HepG2 (cell line): ENCODE measurements around the gene CHST11. TPM values are rescaled to one million over a fixed set of nuclear protein-coding genes. Genes with fewer than 3 reads are reported as not detected.

Source experiments
- ATAC-seq: fragments of 200-7000 bp; cut with Tn5 transposase; 3 replicates; pipeline ENCODE4 v1.9.1; 2020; ENCODE audit warnings: mild to moderate bottlenecking, moderate library complexity
- BruUV-seq: library from RNA; stranded (reverse); fragments of 400-500 nt; replicated peaks from 2 replicates; lab custom pipeline; 2021; lab: Mats Ljungman, UMichigan
- CTCF ChIA-PET: fragments of 300-600 bp; formaldehyde crosslinking; extraction: SDS; loops from one replicate; lab custom pipeline; 2021; ENCODE audit warnings: low total read pairs, inconsistent platforms, low intra/inter-chr PET ratio; lab: Yijun Ruan, JAX
- POLR2A ChIA-PET: fragments of 350-600 bp; sonication (Branson Sonifier 250); formaldehyde crosslinking; loops from one replicate; lab custom pipeline; 2020; ENCODE audit warnings: antibody characterized with exemption, inconsistent platforms; lab: Yijun Ruan, JAX
- DNase-seq: peaks from one replicate; pipeline ENCODE4 v3.0.0-alpha.2; 2015; ENCODE audit warnings: low spot score
- FAIRE-seq: peaks from 3 replicates; lab custom pipeline; 2011; peaks lifted over from hg19 to GRCh38; lab: Jason Lieb, UNC
- H2AFZ ChIP-seq: one replicate; pipeline ENCODE4 v1.6.1; 2011; ENCODE audit warnings: low read length, inconsistent platforms
- H3K27ac ChIP-seq: fragments of 300-600 bp; 3 replicates; pipeline ENCODE4 v1.8.0; 2011; ENCODE audit warnings: mixed run types, mild to moderate bottlenecking, mixed read lengths, low read length, inconsistent platforms; ENCODE audit not compliant: insufficient read depth; ENCODE audit errors: extremely low read length
- H3K27me3 ChIP-seq, 2 experiments: fragments of 200-600 bp in 1 of 2; 2 replicates in 1 of 2; 3 replicates in 1 of 2; pipeline versions ENCODE4 v1.6.0 to v1.8.0; 2011; ENCODE audit warnings: low read length in 2 of 2, mild to moderate bottlenecking in 2 of 2, moderate library complexity in 2 of 2, inconsistent platforms in 1 of 2; ENCODE audit not compliant: insufficient read depth in 2 of 2, control insufficient read depth in 1 of 2
- H3K36me3 ChIP-seq, 2 experiments: fragments of 200-600 bp in 1 of 2; replicated peaks in 1 of 2; 2 replicates in 1 of 2; 3 replicates in 1 of 2; pipeline versions ENCODE4 v1.5.1 to v1.8.0; 2011; ENCODE audit warnings: low read length in 2 of 2, inconsistent platforms in 1 of 2; ENCODE audit not compliant: insufficient read depth in 2 of 2, control insufficient read depth in 1 of 2
- H3K4me1 ChIP-seq: 2 replicates; pipeline ENCODE4 v1.5.1; 2012; ENCODE audit warnings: low read length, inconsistent platforms; ENCODE audit not compliant: insufficient read depth
- H3K4me2 ChIP-seq: 2 replicates; pipeline ENCODE4 v1.6.0; 2011; ENCODE audit warnings: low read depth, low read length, inconsistent platforms
- H3K4me3 ChIP-seq, 3 experiments: fragments of 200-600 bp in 1 of 3; sonication (generic), shearing (Covaris generic) in 1 of 3; replicated peaks in 1 of 3; 2 replicates each; pipeline ENCODE4 v1.5.1; 2011 to 2016; ENCODE audit warnings: low read length in 3 of 3, inconsistent platforms in 2 of 3, low read depth in 2 of 3, mild to moderate bottlenecking in 2 of 3, control low read depth in 1 of 3, mixed read lengths in 1 of 3; ENCODE audit not compliant: insufficient read depth in 1 of 3
- H3K79me2 ChIP-seq: one replicate; pipeline ENCODE4 v1.6.1; 2011; ENCODE audit warnings: low read length, inconsistent platforms; ENCODE audit not compliant: insufficient read depth
- H3K9ac ChIP-seq: 2 replicates; pipeline ENCODE4 v1.6.0; 2011; ENCODE audit warnings: mild to moderate bottlenecking, low read depth, low read length, inconsistent platforms; ENCODE audit not compliant: insufficient read depth
- H3K9me3 ChIP-seq: 2 replicates; pipeline ENCODE4 v1.5.1; 2012; ENCODE audit warnings: mild to moderate bottlenecking, low read length
- H4K20me1 ChIP-seq: 2 replicates; pipeline ENCODE4 v1.6.0; 2011; ENCODE audit warnings: inconsistent platforms, mild to moderate bottlenecking, low read length, moderate library complexity; ENCODE audit not compliant: insufficient read depth
- ATAD3A ChIP-seq: sonication (generic); formaldehyde crosslinking; IDR thresholded peaks from 2 replicates; pipeline ENCODE4 v1.4.0; 2020; ENCODE audit warnings: missing genetic modification reagents
- ATRX ChIP-seq: sonication (generic); formaldehyde crosslinking; IDR thresholded peaks from 2 replicates; pipeline ENCODE4 v1.4.0; 2020; ENCODE audit warnings: missing genetic modification reagents, borderline replicate concordance
- CC2D1A ChIP-seq: sonication (generic); formaldehyde crosslinking; IDR thresholded peaks from 2 replicates; pipeline ENCODE4 v1.8.1; 2023; ENCODE audit warnings: mild to moderate bottlenecking, missing genetic modification reagents
- CENPT ChIP-seq: sonication (generic); formaldehyde crosslinking; IDR thresholded peaks from 2 replicates; pipeline ENCODE4 v1.8.0; 2022; ENCODE audit warnings: low read depth, mild to moderate bottlenecking, moderate library complexity, missing genetic modification reagents
- ETV6 ChIP-seq: sonication (generic); formaldehyde crosslinking; conservative IDR thresholded peaks from 2 replicates; pipeline ENCODE4 v1.4.0; 2020; ENCODE audit warnings: missing genetic modification reagents
- FOXP4 ChIP-seq: sonication (generic); formaldehyde crosslinking; IDR thresholded peaks from 2 replicates; pipeline ENCODE4 v1.4.0; 2020; ENCODE audit warnings: missing genetic modification reagents
- IRF9 ChIP-seq: sonication (generic); formaldehyde crosslinking; IDR thresholded peaks from 2 replicates; pipeline ENCODE4 v1.8.0; 2022; ENCODE audit warnings: missing genetic modification reagents, mild to moderate bottlenecking, borderline replicate concordance
- JARID2 ChIP-seq: sonication (generic); formaldehyde crosslinking; IDR thresholded peaks from 2 replicates; pipeline ENCODE4 v1.8.1; 2023; ENCODE audit warnings: missing genetic modification reagents, inconsistent platforms; ENCODE audit not compliant: insufficient replicate concordance
- MTF2 ChIP-seq: sonication (generic); formaldehyde crosslinking; IDR thresholded peaks from 2 replicates; pipeline ENCODE4 v1.5.0; 2020; ENCODE audit warnings: missing genetic modification reagents, borderline replicate concordance
- MYPOP ChIP-seq: sonication (generic); formaldehyde crosslinking; IDR thresholded peaks from 2 replicates; pipeline ENCODE4 v1.8.1; 2023; ENCODE audit warnings: mild to moderate bottlenecking, moderate library complexity, missing genetic modification reagents
- NFYB ChIP-seq: sonication (generic); formaldehyde crosslinking; IDR thresholded peaks from 2 replicates; pipeline ENCODE4 v1.4.0; 2020; ENCODE audit warnings: missing genetic modification reagents
- RXRA ChIP-seq: sonication (generic); formaldehyde crosslinking; IDR thresholded peaks from 2 replicates; pipeline ENCODE4 v1.5.1; 2020; ENCODE audit warnings: missing genetic modification reagents
- STAT6 ChIP-seq: sonication (generic); formaldehyde crosslinking; IDR thresholded peaks from 2 replicates; pipeline ENCODE4 v1.4.0; 2020; ENCODE audit warnings: missing genetic modification reagents, mild to moderate bottlenecking, borderline replicate concordance
- ZBTB38 ChIP-seq: sonication (generic); formaldehyde crosslinking; IDR thresholded peaks from 2 replicates; pipeline ENCODE4 v1.5.1; 2020; ENCODE audit warnings: mild to moderate bottlenecking, missing genetic modification reagents
- ZBTB7A ChIP-seq: sonication (generic); formaldehyde crosslinking; IDR thresholded peaks from 2 replicates; pipeline ENCODE4 v1.8.0; 2022; ENCODE audit warnings: mild to moderate bottlenecking, missing genetic modification reagents
- ZNF44 ChIP-seq: sonication (generic); formaldehyde crosslinking; IDR thresholded peaks from 2 replicates; pipeline ENCODE4 v1.5.1; 2020; ENCODE audit warnings: mild to moderate bottlenecking, missing genetic modification reagents
- ZNF547 ChIP-seq: sonication (generic); formaldehyde crosslinking; IDR thresholded peaks from 2 replicates; pipeline ENCODE4 v1.5.1; 2020; ENCODE audit warnings: mild to moderate bottlenecking, missing genetic modification reagents
- WGBS: methylation state at CpG from one replicate; pipeline ENCODE4 v1.1.6; 2017; ENCODE audit warnings: low lambda C conversion rate; 5-methylcytosine and 5-hydroxymethylcytosine counted together
- in situ Hi-C: cut with HindIII; loops from 2 replicates; pipeline ENCODE4 v1.10.0; 2017; ENCODE audit warnings: low pct_unique_long_range_greater_than_20kb; ENCODE audit not compliant: extremely low pct_ligation_motif_present
- intact Hi-C: fragments of 100-400 bp; cut with micrococcal nuclease; formaldehyde crosslinking; loops from one replicate; pipeline ENCODE4 v1.10.0; 2022; ENCODE audit not compliant: unreplicated experiment
- polyA plus RNA-seq, 8 experiments: library from polyadenylated mRNA; depleted of rRNA in 3 of 8; stranded (reverse) in 7 of 8; unstranded in 1 of 8; fragments of >200 nt; fragmentation: Illumina TruSeq in 4 of 8; extraction: Trizol in 4 of 8; gene quantifications; 2 replicates each; pipeline versions ENCODE4 v1.2.1 to v1.2.3, GENCODE V29; 2011 to 2016; ENCODE audit warnings: low read depth in 4 of 8, missing spikeins in 1 of 8, mixed read lengths in 1 of 8; ENCODE audit not compliant: insufficient read depth in 1 of 8
- total RNA-seq, 5 experiments: library from RNA; depleted of rRNA; stranded (reverse); fragments of >200 nt; fragmentation: Illumina TruSeq; extraction: Trizol; gene quantifications; 2 replicates each; pipeline ENCODE4 v1.2.3, GENCODE V29; 2016; ENCODE audit warnings: low read depth in 1 of 5

Gene CHST11
- total and polyA plus RNA-seq, 2 of the 13 experiments (the other 11 are each of a cell fraction or from before 2014, with no cell fraction given), result 0.15 TPM; not detected in 1

GRCh38 chr12:104761091-104761490, 304.3 kb downstream of the CHST11 start (continued):
- TF ChIP-seq FOXP4 (CRISPR knock-in tag), result no peak

GRCh38 chr12:104761611-104762010, 304.9 kb downstream of the CHST11 start:
- no TSS peak for BruUV-seq
- POLR2A ChIA-PET, result no interaction called here
- no peak overlapping the region for H3K4me3 ChIP-seq
- no peak for TF ChIP-seq ZNF547
- TF ChIP-seq CENPT (CRISPR knock-in tag), result no peak
- TF ChIP-seq ZNF44 (CRISPR knock-in tag), result no peak
- no peak for TF ChIP-seq RXRA (CRISPR knock-in tag)
- TF ChIP-seq NFYB, result no peak
- no peak for TF ChIP-seq STAT6 (CRISPR knock-in tag)
- no peak for TF ChIP-seq ZBTB38 (CRISPR knock-in tag)
- no peak for TF ChIP-seq ATRX (CRISPR knock-in tag)
- TF ChIP-seq MTF2 (CRISPR knock-in tag), result no peak
- no peak for TF ChIP-seq CC2D1A (CRISPR knock-in tag)
- TF ChIP-seq ZBTB7A (CRISPR knock-in tag), result no peak
- no peak for TF ChIP-seq IRF9 (CRISPR knock-in tag)
- no peak for TF ChIP-seq MYPOP (CRISPR knock-in tag)
- no peak for TF ChIP-seq ATAD3A (CRISPR knock-in tag)
- no peak for TF ChIP-seq JARID2 (CRISPR knock-in tag)
- no peak for TF ChIP-seq ETV6 (CRISPR knock-in tag)

More at GRCh38 chr12:104761611-104762010, 304.9 kb downstream of the CHST11 start:
- Histone ChIP-seq H3K79me2 (no peaks in the 10 kb centered on the region), H3K4me2 (no peak overlapping the region), H3K27me3 (peaks cover 0 to 14% of the 10 kb centered on the region in 2 experiments; a peak in 3 of 5 replicates), H3K9me3 (no peaks in the 10 kb centered on the region), H3K36me3 (no peaks in the 10 kb centered on the region), H3K27ac (no peak overlapping the region), H3K4me1 (no peaks in the 10 kb centered on the region), H4K20me1 (no peaks in the 10 kb centered on the region), H2AFZ (no peak overlapping the region), H3K9ac (no peak overlapping the region)
- ATAC-seq (no peak), DNase-seq (no peak), FAIRE-seq (no peak)
- in situ Hi-C loops, result no loop called here
- WGBS, result 19% methylated on average over 3 of the region's 3 CpGs
- CTCF ChIA-PET, result no interaction called here
- intact Hi-C loops, result no loop called here
